Upper lobe of left lung (tissue), 6 donors: Measurements from ENCODE around the gene HDAC5. TPM values are rescaled to one million over a fixed set of nuclear protein-coding genes. Genes with fewer than 3 reads are reported as not detected.

ENCODE experiments used
- ATAC-seq, 2 donors: fragments of 200-7000 bp; cut with Tn5 transposase; one replicate each; pipeline ENCODE4 v1.9.1; 2022; ENCODE audit warnings: mild to moderate bottlenecking in 2 of 2, moderate library complexity in 2 of 2; ENCODE audit not compliant: low FRiP score in 2 of 2
- DNase-seq, 2 donors: peaks; one replicate each; pipeline ENCODE4 v3.0.0-alpha.2; 2019 to 2020
- H3K27ac ChIP-seq, 4 donors: fragments of 200-600 bp; sonication (generic); one replicate each; pipeline ENCODE4 v1.5.1; 2016 to 2019
- H3K27me3 ChIP-seq, 4 donors: fragments of 200-600 bp; sonication (generic); one replicate each; pipeline ENCODE4 v1.5.1; 2017 to 2019
- H3K36me3 ChIP-seq, 4 donors: fragments of 200-600 bp; sonication (generic); one replicate each; pipeline ENCODE4 v1.5.1; 2016 to 2019
- H3K4me1 ChIP-seq, 4 donors: fragments of 200-600 bp; sonication (generic); one replicate each; pipeline ENCODE4 v1.5.1; 2018 to 2019
- H3K4me3 ChIP-seq, 4 donors: fragments of 200-600 bp; sonication (generic); one replicate each; pipeline ENCODE4 v1.5.1; 2017 to 2019; ENCODE audit warnings: mild to moderate bottlenecking in 2 of 4, moderate library complexity in 1 of 4
- H3K9me3 ChIP-seq, 4 donors: fragments of 200-600 bp; sonication (generic); one replicate each; pipeline ENCODE4 v1.5.1; 2018 to 2019
- CTCF ChIP-seq, 6 experiments: fragments of 450-650 bp in 4 of 6; fragments of 200-600 bp in 2 of 6; sonication (generic) in 2 of 6; IDR thresholded peaks; one replicate each; pipeline ENCODE4 v1.5.1; 2016 to 2019; ENCODE audit warnings: antibody characterized with exemption in 6 of 6
- EP300 ChIP-seq, 4 donors: sonication (generic); formaldehyde crosslinking; IDR thresholded peaks; one replicate each; pipeline ENCODE4 v1.5.1; 2017; ENCODE audit warnings: antibody characterized with exemption in 4 of 4, control low read depth in 2 of 4
- POLR2A ChIP-seq, 4 donors: fragments of 450-650 bp; IDR thresholded peaks; one replicate each; pipeline ENCODE4 v1.5.1; 2016 to 2017; ENCODE audit warnings: antibody characterized with exemption in 4 of 4, mild to moderate bottlenecking in 2 of 4
- POLR2AphosphoS5 ChIP-seq, 2 donors: sonication (generic); formaldehyde crosslinking; IDR thresholded peaks; one replicate each; pipeline ENCODE4 v1.5.1; 2017; ENCODE audit warnings: antibody characterized with exemption in 2 of 2
- WGBS, 2 donors: methylation state at CpG; one replicate each; pipeline ENCODE4 v1.1.5; 2017 to 2018; 5-methylcytosine and 5-hydroxymethylcytosine counted together
- total RNA-seq, 6 donors: library from RNA; depleted of rRNA in 4 of 6; stranded (reverse); fragments of >200 nt in 4 of 6; gene quantifications; one replicate each; pipeline versions ENCODE4 v1.1.0 to v1.2.1, GENCODE V29; 2016 to 2021
- donor health status: DM: no; HTN: no; CAD: no; lungs with moderate emphysema.
- donor health status: DM: no; HTN: yes; CAD: no; lungs with severe emphysema.

The HDAC5 gene
- total RNA-seq, 6 donors from 2014 or later = 59.9 to 138 (median 64.9) TPM

GRCh38 chr17:44074231-44074910, 49.1 kb downstream of the HDAC5 start:
- ATAC-seq (no peak), DNase-seq (no peak)
- H3K4me1 ChIP-seq = peaks cover 19 to 53% (median 24%) of the 10 kb centered on the region in 4 donors
- H3K4me3 ChIP-seq = no peak overlapping the region
- H3K9me3 ChIP-seq = no peaks in the 10 kb centered on the region
- H3K27ac ChIP-seq = peak overlapping the region in 2 of 4 donors; percentile 1 to 42
- TF ChIP-seq EP300 (IDR thresholded peaks at IDR 0.05) (no peak), CTCF (IDR thresholded peaks at IDR 0.05) (no peak), POLR2AphosphoS5 (IDR thresholded peaks at IDR 0.05) (no peak), POLR2A (IDR thresholded peaks at IDR 0.05) (no peak)
- 83 to 85% methylated on average over 3 to 9 of the region's 9 CpGs for WGBS, 2 donors
- peaks cover 13 to 54% (median 39%) of the 10 kb centered on the region in 4 donors for H3K36me3 ChIP-seq
- H3K27me3 ChIP-seq = no peaks in the 10 kb centered on the region

- DNase-seq = no peak
- peaks cover 0 to 28% (median 19%) of the 10 kb centered on the region in 4 donors for H3K36me3 ChIP-seq
- peak overlapping the region; percentile 66 to 91 (median 88) for H3K27ac ChIP-seq
- peaks cover 25 to 47% (median 31%) of the 10 kb centered on the region in 4 donors for H3K4me1 ChIP-seq
- H3K4me3 ChIP-seq = peak overlapping the region in 3 of 4 donors; percentile 82 to 87 (median 86)
- H3K9me3 ChIP-seq = no peaks in the 10 kb centered on the region
- no peak for ATAC-seq
- WGBS, 2 donors = 35 to 43% methylated on average over 2 of the region's 2 CpGs
- no peak for TF ChIP-seq CTCF (IDR thresholded peaks at IDR 0.05)
- no peak for TF ChIP-seq POLR2AphosphoS5 (IDR thresholded peaks at IDR 0.05)
- no peak for TF ChIP-seq POLR2A (IDR thresholded peaks at IDR 0.05)
- TF ChIP-seq EP300 (IDR thresholded peaks at IDR 0.05) = no peak
- H3K27me3 ChIP-seq = no peaks in the 10 kb centered on the region
Observed at GRCh38 chr17:44071772-44072171, 51.7 kb downstream of the HDAC5 start.

DNA sequence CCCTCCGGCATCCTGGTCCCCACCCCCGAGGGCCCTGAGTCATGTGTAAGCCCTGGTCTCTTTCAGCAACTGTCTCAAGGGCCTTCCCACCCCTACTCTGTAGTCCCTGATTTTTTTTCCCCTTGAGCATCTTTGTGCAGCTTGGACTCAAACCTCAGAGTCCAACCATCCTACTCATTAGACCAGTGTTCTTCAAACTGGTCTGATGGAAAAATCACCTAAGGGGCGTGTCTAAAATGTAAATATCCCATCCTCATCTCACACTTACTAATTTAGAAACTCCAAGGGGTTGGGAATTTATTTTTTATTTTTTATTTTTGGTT, 52.3 kb downstream of the HDAC5 start:
- H3K4me1 ChIP-seq = peaks cover 26 to 45% (median 28%) of the 10 kb centered on the region in 4 donors
- no peaks in the 10 kb centered on the region for H3K9me3 ChIP-seq
- no peaks in the 10 kb centered on the region for H3K27me3 ChIP-seq
- peak overlapping the region; percentile 56 to 87 (median 84) for H3K4me3 ChIP-seq
- no peak for DNase-seq
- no peak for TF ChIP-seq POLR2A (IDR thresholded peaks at IDR 0.05)
- no peak for TF ChIP-seq CTCF (IDR thresholded peaks at IDR 0.05)
- no peak for ATAC-seq
- 2 to 6% methylated on average over 3 of the region's 3 CpGs for WGBS, 2 donors
- peak overlapping the region; percentile 85 to 91 (median 88) for H3K27ac ChIP-seq
- H3K36me3 ChIP-seq = peaks cover 0 to 22% (median 15%) of the 10 kb centered on the region in 4 donors

GRCh38 chr17:44070455-44071197, 52.8 kb downstream of the HDAC5 start, which contains the start of gene G6PC3:
TSS of gene G6PC3 (plus strand) at chr17:44070735. CDS start at chr17:44070966, 231 bp downstream.
- no peaks in the 10 kb centered on the region for H3K27me3 ChIP-seq
- DNase-seq = peak; percentile 96 to 97

More at GRCh38 chr17:44070455-44071197, 52.8 kb downstream of the HDAC5 start, which contains the start of gene G6PC3:
- WGBS, 2 donors = 1% methylated on average over 34 to 38 of the region's 53 CpGs
- peak within 1 kb of the TSS; percentile 85 to 91 (median 88) for H3K27ac ChIP-seq
- H3K36me3 ChIP-seq = peaks cover 0 to 17% (median 11%) of the 10 kb centered on the region in 4 donors
- H3K4me3 ChIP-seq = peak within 1 kb of the TSS; percentile 56 to 87 (median 84)
- H3K9me3 ChIP-seq = no peaks in the 10 kb centered on the region
- TF ChIP-seq POLR2A (IDR thresholded peaks at IDR 0.05) = peak in 3 of 4 donors; percentile 16 to 84 (median 65)
- peak; percentile 94 to 97 for TF ChIP-seq POLR2AphosphoS5 (IDR thresholded peaks at IDR 0.05)
- TF ChIP-seq EP300 (IDR thresholded peaks at IDR 0.05) = peak in 2 of 4 donors; percentile 36 to 78
- peak in 3 of 6 experiments; percentile 22 to 30 (median 30) for TF ChIP-seq CTCF (IDR thresholded peaks at IDR 0.05)
- ATAC-seq = peak; percentile 95 to 96
- H3K4me1 ChIP-seq = peaks cover 23 to 43% (median 30%) of the 10 kb centered on the region in 4 donors
